PC-9 (cell line): ENCODE data around the gene PPP2CA. TPM values are rescaled to one million over a fixed set of nuclear protein-coding genes. Genes with fewer than 3 reads are reported as not detected.

Source experiments
- BruUV-seq: library from RNA; stranded (reverse); fragments of 400-500 nt; replicated peaks from 2 replicates; lab custom pipeline; 2021; lab: Mats Ljungman, UMichigan
- CTCF ChIA-PET: fragments of 300-600 bp; sonication (Branson Sonifier 250); formaldehyde crosslinking; loops from one replicate; lab custom pipeline; 2022; ENCODE audit warnings: antibody characterized with exemption; lab: Charles Lee
- POLR2A ChIA-PET: fragments of 300-600 bp; sonication (Branson Sonifier 250); formaldehyde crosslinking; loops from one replicate; lab custom pipeline; 2022; ENCODE audit warnings: antibody characterized with exemption; ENCODE audit not compliant: unreplicated experiment; lab: Charles Lee
- DNase-seq, 2 experiments: peaks; one replicate each; pipeline versions ENCODE4 v3.0.0 to v3.0.0-alpha.2; 2015 to 2022; ENCODE audit warnings: mixed read lengths in 1 of 2
- H2AFZ ChIP-seq: fragments of 200-600 bp; sonication (generic); 2 replicates; pipeline ENCODE4 v1.8.1; 2017; ENCODE audit warnings: antibody characterized with exemption
- H3F3A ChIP-seq: fragments of 200-600 bp; sonication (generic); 2 replicates; pipeline ENCODE4 v1.8.1; 2017; ENCODE audit warnings: antibody characterized with exemption, mild to moderate bottlenecking, low read depth; ENCODE audit not compliant: insufficient read depth
- H3K27ac ChIP-seq: fragments of 200-600 bp; sonication (generic); 2 replicates; pipeline ENCODE4 v1.6.1; 2016; ENCODE audit warnings: mixed run types
- H3K27me3 ChIP-seq: fragments of 200-600 bp; sonication (generic); 2 replicates; pipeline ENCODE4 v1.6.1; 2016; ENCODE audit warnings: low read depth, mixed run types; ENCODE audit not compliant: insufficient read depth
- H3K36me3 ChIP-seq: fragments of 200-600 bp; sonication (generic); 2 replicates; pipeline ENCODE4 v1.6.1; 2016; ENCODE audit warnings: low read depth, mixed run types
- H3K4me1 ChIP-seq: fragments of 200-600 bp; sonication (generic); replicated peaks from 2 replicates; pipeline ENCODE4 v1.6.1; 2016; ENCODE audit warnings: mixed run types; ENCODE audit not compliant: insufficient read depth
- H3K4me2 ChIP-seq: fragments of 200-600 bp; sonication (generic); 2 replicates; pipeline ENCODE4 v1.6.1; 2017; ENCODE audit warnings: mixed run types
- H3K4me3 ChIP-seq: fragments of 200-600 bp; sonication (generic); 2 replicates; pipeline ENCODE4 v1.6.1; 2016; ENCODE audit warnings: mixed run types
- H3K79me2 ChIP-seq: fragments of 200-600 bp; sonication (generic); 2 replicates; pipeline ENCODE4 v1.6.1; 2017; ENCODE audit warnings: low read depth, mixed run types
- H3K9me2 ChIP-seq: fragments of 200-600 bp; sonication (generic); 2 replicates; pipeline ENCODE4 v1.8.1; 2017; ENCODE audit warnings: mild to moderate bottlenecking; ENCODE audit not compliant: insufficient read depth
- H3K9me3 ChIP-seq: fragments of 200-600 bp; sonication (generic); 2 replicates; pipeline ENCODE4 v1.8.1; 2016; ENCODE audit warnings: low read depth; ENCODE audit not compliant: insufficient read depth
- H4K20me1 ChIP-seq: fragments of 200-600 bp; sonication (generic); 2 replicates; pipeline ENCODE4 v1.8.1; 2017; ENCODE audit not compliant: insufficient read depth
- CTCF ChIP-seq: fragments of 200-600 bp; sonication (generic); conservative IDR thresholded peaks from 2 replicates; pipeline ENCODE4 v1.6.1; 2017; ENCODE audit warnings: mixed run types, antibody characterized with exemption, mild to moderate bottlenecking, moderate library complexity
- EZH2 ChIP-seq: fragments of 200-600 bp; sonication (generic); IDR thresholded peaks from 2 replicates; pipeline ENCODE4 v1.8.0; 2017; ENCODE audit warnings: antibody characterized with exemption, low read depth
- intact Hi-C: fragments of 100-400 bp; cut with micrococcal nuclease; formaldehyde crosslinking; loops from one replicate; pipeline ENCODE4 v1.10.0; 2022; ENCODE audit not compliant: unreplicated experiment
- total RNA-seq: library from RNA; stranded (reverse); gene quantifications from 2 replicates; pipeline ENCODE4 v1.2.3, GENCODE V29; 2021

Gene PPP2CA
- total RNA-seq, 1 experiment from 2014 or later, result 149 TPM

DNA sequence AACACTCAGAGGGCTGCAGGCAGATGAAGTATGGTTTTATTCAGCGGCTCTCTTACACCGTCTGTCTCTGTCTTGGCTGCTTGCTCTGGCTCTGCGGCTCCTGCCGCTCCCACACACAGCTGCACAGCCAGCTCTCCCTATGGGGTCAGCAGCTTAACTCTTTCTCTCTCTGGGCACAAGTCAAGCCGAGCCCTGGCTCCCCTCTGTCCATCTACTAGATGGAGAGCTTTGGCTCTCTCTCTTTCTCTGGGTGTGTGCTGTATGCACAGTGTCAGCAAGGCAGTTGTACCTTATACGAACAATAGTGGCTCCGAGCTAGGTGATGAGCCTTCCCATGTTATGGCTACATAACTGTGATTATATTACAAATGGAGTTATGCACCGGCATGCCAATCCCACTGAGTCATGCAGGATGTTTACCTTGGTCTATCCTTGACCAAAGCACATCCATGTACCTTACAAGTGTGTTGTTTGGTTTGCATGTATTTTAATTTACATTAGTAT lies 19.3 kb upstream of the PPP2CA start:
- no TSS peak for BruUV-seq
- intact Hi-C loops, result loop anchor here (5.0 kb wide), 1 partner anchor 68 kb away; the partner anchor contains the start of gene SKP1

GRCh38 chr5:134242146-134242545 lies 16.3 kb upstream of the PPP2CA start:
- no peaks in the 10 kb centered on the region for H3K79me2 ChIP-seq
- peaks cover 18% of the 10 kb centered on the region for H3F3A ChIP-seq
- no peak overlapping the region for H3K27ac ChIP-seq
- H3K4me3 ChIP-seq, result no peak overlapping the region
- no peaks in the 10 kb centered on the region for H3K27me3 ChIP-seq
- DNase-seq, result no peak
- H4K20me1 ChIP-seq, result no peaks in the 10 kb centered on the region
- H3K9me2 ChIP-seq, result no peaks in the 10 kb centered on the region
- no peaks in the 10 kb centered on the region for H3K36me3 ChIP-seq
- H3K9me3 ChIP-seq, result no peaks in the 10 kb centered on the region
- CTCF ChIA-PET, result no interaction called here
- POLR2A ChIA-PET, result no interaction called here
- intact Hi-C loops, result no loop called here
- H3K4me2 ChIP-seq, result no peak overlapping the region
- peaks cover 34% of the 10 kb centered on the region for H3K4me1 ChIP-seq
- no peak overlapping the region for H2AFZ ChIP-seq
- BruUV-seq, result no TSS peak
- TF ChIP-seq EZH2 (no peak), CTCF (no peak)

More for the DNA sequence above, 19.3 kb upstream of the PPP2CA start:
- Histone ChIP-seq H3K4me3 (peak overlapping the region; percentile 15; the same call in 1 of the 2 replicates), H3K4me2 (peak overlapping the region; percentile 72), H3K27me3 (no peaks in the 10 kb centered on the region), H4K20me1 (no peaks in the 10 kb centered on the region), H2AFZ (no peak overlapping the region), H3F3A (peaks cover 31% of the 10 kb centered on the region), H3K9me3 (no peaks in the 10 kb centered on the region), H3K27ac (peak overlapping the region; percentile 94), H3K4me1 (peaks cover 57% of the 10 kb centered on the region), H3K79me2 (no peaks in the 10 kb centered on the region), H3K9me2 (no peaks in the 10 kb centered on the region), H3K36me3 (no peaks in the 10 kb centered on the region)
- no peak for TF ChIP-seq CTCF
- TF ChIP-seq EZH2, result no peak
- DNase-seq, result peak; percentile 72 to 91
- CTCF ChIA-PET, result interaction anchor here (0.6 kb wide), 1 partner anchor 172 kb away, joined by 4 read pairs; no protein-coding TSS in a partner anchor
- POLR2A ChIA-PET, result interaction anchor here (0.5 to 0.6 kb wide), 3 partner anchors 34 to 36 kb away, joined by 6 to 13 read pairs (median 10); no protein-coding TSS in a partner anchor

DNA sequence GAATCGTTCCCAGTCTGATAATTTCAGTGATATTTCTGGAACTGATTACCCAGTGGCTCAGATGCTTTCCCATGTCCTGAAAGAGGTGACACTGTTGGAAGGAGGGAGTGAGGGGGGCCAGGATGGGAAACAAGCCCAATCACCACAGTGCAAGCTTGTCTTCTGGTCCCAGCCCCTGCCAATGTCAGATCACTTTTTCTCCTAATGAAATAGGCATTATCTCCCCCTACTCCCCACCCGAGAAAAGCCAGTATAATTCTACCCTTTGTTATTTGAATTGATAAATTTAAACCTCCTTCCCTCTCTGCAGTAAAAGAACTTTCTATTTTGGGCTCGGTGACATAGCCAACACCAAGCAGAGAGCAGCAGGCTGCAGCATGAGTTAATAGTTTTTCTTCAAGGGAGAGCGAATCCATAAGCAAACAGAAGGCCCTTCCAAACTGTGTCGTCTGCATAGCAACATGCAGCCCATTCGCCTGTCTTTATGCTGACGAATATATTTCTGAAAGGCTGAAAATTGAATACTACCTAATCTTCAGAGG lies 14.6 kb upstream of the PPP2CA start:
- Histone ChIP-seq H3K36me3 (no peaks in the 10 kb centered on the region), H3F3A (peaks cover 1% of the 10 kb centered on the region), H3K4me3 (no peak overlapping the region), H3K27me3 (no peaks in the 10 kb centered on the region), H3K27ac (no peak overlapping the region), H3K9me3 (no peaks in the 10 kb centered on the region), H2AFZ (no peak overlapping the region), H3K4me2 (no peak overlapping the region), H4K20me1 (no peaks in the 10 kb centered on the region), H3K9me2 (no peaks in the 10 kb centered on the region), H3K4me1 (peaks cover 18% of the 10 kb centered on the region), H3K79me2 (no peaks in the 10 kb centered on the region)
- ChIA-PET POLR2A (no interaction called here), CTCF (no interaction called here)
- no peak for DNase-seq
- intact Hi-C loops, result no loop called here
- TF ChIP-seq CTCF (no peak), EZH2 (no peak)
- BruUV-seq, result no TSS peak
